SU-DHL-6 (cell line): ENCODE data around the gene GGA3.

Experiments
- H2AFZ ChIP-seq: fragments of 200-600 bp; sonication (generic); 2 replicates; pipeline ENCODE4 v1.6.1; 2014; ENCODE audit warnings: low read depth, mild to moderate bottlenecking, moderate library complexity, mixed read lengths, antibody characterized with exemption, low read length; ENCODE audit not compliant: severe bottlenecking
- H3F3A ChIP-seq: fragments of 200-600 bp; shearing (Covaris generic); 2 replicates; pipeline ENCODE4 v1.6.0; 2016; ENCODE audit warnings: antibody characterized with exemption, mild to moderate bottlenecking; ENCODE audit not compliant: insufficient read depth
- H3K27ac ChIP-seq: fragments of 200-600 bp; sonication (generic); 2 replicates; pipeline ENCODE4 v1.5.1; 2016; ENCODE audit warnings: low read depth, mild to moderate bottlenecking, low read length, moderate library complexity, mixed read lengths
- H3K27me3 ChIP-seq: fragments of 200-600 bp; sonication (generic), shearing (Covaris generic); 2 replicates; pipeline ENCODE4 v1.6.0; 2014; ENCODE audit warnings: mild to moderate bottlenecking, low read length
- H3K36me3 ChIP-seq: fragments of 200-600 bp; sonication (generic); 2 replicates; pipeline ENCODE4 v1.6.1; 2014; ENCODE audit warnings: mild to moderate bottlenecking, low read length, mixed read lengths
- H3K4me2 ChIP-seq: fragments of 300-600, 200-600 bp; shearing (Covaris generic), sonication (generic); 2 replicates; pipeline ENCODE4 v1.6.0; 2014; ENCODE audit warnings: low read length, low read depth, mild to moderate bottlenecking; ENCODE audit not compliant: poor library complexity, severe bottlenecking
- H3K4me3 ChIP-seq: fragments of 200-600 bp; sonication (generic); 2 replicates; pipeline ENCODE4 v1.5.1; 2014; ENCODE audit warnings: antibody characterized with exemption, low read length, mild to moderate bottlenecking, mixed read lengths; ENCODE audit not compliant: insufficient read depth, poor library complexity, severe bottlenecking
- H3K79me2 ChIP-seq: fragments of 200-600 bp; sonication (generic); 2 replicates; pipeline ENCODE4 v1.6.1; 2014; ENCODE audit warnings: mild to moderate bottlenecking, low read length, moderate library complexity; ENCODE audit not compliant: insufficient read depth
- H3K9ac ChIP-seq: fragments of 200-600 bp; sonication (generic); 2 replicates; pipeline ENCODE4 v1.7.0; 2014; ENCODE audit warnings: mild to moderate bottlenecking, low read length
- H3K9me2 ChIP-seq: fragments of 200-600 bp; sonication (generic); replicated peaks from 2 replicates; pipeline ENCODE4 v1.6.1; 2014; ENCODE audit warnings: low read length; ENCODE audit not compliant: insufficient read depth
- H3K9me3 ChIP-seq: fragments of 200-600 bp; sonication (generic); 2 replicates; pipeline ENCODE4 v1.6.1; 2014; ENCODE audit warnings: low read length, mixed read lengths; ENCODE audit not compliant: insufficient read depth
- H4K20me1 ChIP-seq: fragments of 200-600 bp; sonication (generic); 2 replicates; pipeline ENCODE4 v1.6.1; 2014; ENCODE audit warnings: low read depth, mild to moderate bottlenecking, antibody characterized with exemption, low read length, moderate library complexity, mixed read lengths
- EZH2phosphoT487 ChIP-seq: fragments of 200-600 bp; sonication (generic), shearing (Covaris generic); conservative IDR thresholded peaks from 2 replicates; pipeline ENCODE4 v1.6.1; 2018; ENCODE audit warnings: mild to moderate bottlenecking, antibody characterized with exemption, low read length, moderate library complexity, mixed read lengths
- TF ChIP-seq, protein P1 (sequence below): fragments of 200-600 bp; sonication (generic); IDR thresholded peaks from one replicate; pipeline ENCODE4 v1.5.1; 2017; ENCODE audit warnings: antibody characterized with exemption, mild to moderate bottlenecking, low read length, moderate library complexity; ENCODE audit not compliant: insufficient read depth, poor library complexity, severe bottlenecking

Gene GGA3

DNA sequence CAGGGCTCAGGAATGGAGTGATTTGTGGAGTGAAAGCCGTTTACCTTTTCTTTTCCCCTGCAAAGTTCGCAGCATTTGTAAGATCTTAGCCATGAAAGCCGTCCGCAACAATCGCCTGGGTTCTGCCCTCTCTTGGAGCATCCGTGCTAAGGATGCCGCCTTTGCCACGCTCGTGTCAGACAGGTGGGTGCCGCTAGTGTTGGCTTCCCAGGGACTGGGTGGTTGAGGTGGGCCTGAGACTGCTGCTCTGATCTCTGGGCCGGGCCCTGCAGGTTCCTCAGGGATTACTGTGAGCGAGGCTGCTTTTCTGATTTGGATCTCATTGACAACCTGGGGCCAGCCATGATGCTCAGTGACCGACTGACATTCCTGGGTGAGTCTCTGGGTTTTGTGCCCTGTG, 28.6 kb downstream of the GGA3 start:
- H3F3A ChIP-seq = no peaks in the 10 kb centered on the region
- peaks cover 11% of the 10 kb centered on the region; the same call in 1 of the 2 replicates for H3K36me3 ChIP-seq
- no peak overlapping the region for H3K4me2 ChIP-seq
- H3K9ac ChIP-seq = no peak overlapping the region
- TF ChIP-seq, protein P1, sequence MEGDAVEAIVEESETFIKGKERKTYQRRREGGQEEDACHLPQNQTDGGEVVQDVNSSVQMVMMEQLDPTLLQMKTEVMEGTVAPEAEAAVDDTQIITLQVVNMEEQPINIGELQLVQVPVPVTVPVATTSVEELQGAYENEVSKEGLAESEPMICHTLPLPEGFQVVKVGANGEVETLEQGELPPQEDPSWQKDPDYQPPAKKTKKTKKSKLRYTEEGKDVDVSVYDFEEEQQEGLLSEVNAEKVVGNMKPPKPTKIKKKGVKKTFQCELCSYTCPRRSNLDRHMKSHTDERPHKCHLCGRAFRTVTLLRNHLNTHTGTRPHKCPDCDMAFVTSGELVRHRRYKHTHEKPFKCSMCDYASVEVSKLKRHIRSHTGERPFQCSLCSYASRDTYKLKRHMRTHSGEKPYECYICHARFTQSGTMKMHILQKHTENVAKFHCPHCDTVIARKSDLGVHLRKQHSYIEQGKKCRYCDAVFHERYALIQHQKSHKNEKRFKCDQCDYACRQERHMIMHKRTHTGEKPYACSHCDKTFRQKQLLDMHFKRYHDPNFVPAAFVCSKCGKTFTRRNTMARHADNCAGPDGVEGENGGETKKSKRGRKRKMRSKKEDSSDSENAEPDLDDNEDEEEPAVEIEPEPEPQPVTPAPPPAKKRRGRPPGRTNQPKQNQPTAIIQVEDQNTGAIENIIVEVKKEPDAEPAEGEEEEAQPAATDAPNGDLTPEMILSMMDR = no peak
- no peak for TF ChIP-seq EZH2phosphoT487
- no peaks in the 10 kb centered on the region for H4K20me1 ChIP-seq
- H3K79me2 ChIP-seq = no peaks in the 10 kb centered on the region
- H3K9me3 ChIP-seq = no peaks in the 10 kb centered on the region
- no peaks in the 10 kb centered on the region for H3K27me3 ChIP-seq
- H3K9me2 ChIP-seq = no peaks in the 10 kb centered on the region
- H3K27ac ChIP-seq = no peak overlapping the region
- H2AFZ ChIP-seq = no peak overlapping the region
- H3K4me3 ChIP-seq = no peak overlapping the region

- Histone ChIP-seq H3K4me3 (no peak overlapping the region), H3F3A (no peaks in the 10 kb centered on the region), H3K79me2 (no peaks in the 10 kb centered on the region), H3K4me2 (no peak overlapping the region), H3K27ac (no peak overlapping the region), H3K36me3 (peaks cover 12% of the 10 kb centered on the region; the same call in 1 of the 2 replicates), H3K27me3 (no peaks in the 10 kb centered on the region), H3K9ac (no peak overlapping the region), H4K20me1 (no peaks in the 10 kb centered on the region), H3K9me3 (no peaks in the 10 kb centered on the region), H3K9me2 (no peaks in the 10 kb centered on the region), H2AFZ (no peak overlapping the region)
- TF ChIP-seq, protein P1 = no peak
- TF ChIP-seq EZH2phosphoT487 = no peak
These were observed 29.5 kb downstream of the GGA3 start for GRCh38 chr17:75231741-75232464.

- Histone ChIP-seq H3K36me3 (peaks cover 12% of the 10 kb centered on the region; the same call in 1 of the 2 replicates), H3K9me3 (no peaks in the 10 kb centered on the region), H3K4me3 (no peak overlapping the region), H3K79me2 (no peaks in the 10 kb centered on the region), H3K27me3 (no peaks in the 10 kb centered on the region), H3K9me2 (no peaks in the 10 kb centered on the region), H3F3A (no peaks in the 10 kb centered on the region), H4K20me1 (no peaks in the 10 kb centered on the region), H3K4me2 (no peak overlapping the region), H3K27ac (no peak overlapping the region), H2AFZ (no peak overlapping the region), H3K9ac (no peak overlapping the region)
- TF ChIP-seq, protein P1 = no peak
- no peak for TF ChIP-seq EZH2phosphoT487
These were observed 30.3 kb downstream of the GGA3 start for GRCh38 chr17:75231071-75231470.
